ENCODE results near the gene CCNE1.

- TF ChIP-seq CTCF (IDR thresholded peaks at IDR 0.05) (no peak), POLR2AphosphoS5 (IDR thresholded peaks at IDR 0.05) (no peak)
Observed at GRCh38 chr19:29768166-29768565, 43.6 kb upstream of the CCNE1 start.
